ENCODE measurements around the gene BOK.

GRCh38 chr2:241599615-241600014, 41.1 kb downstream of the BOK start:
- TF ChIP-seq CTCF (IDR thresholded peaks at IDR 0.05; ENCODE audit: borderline replicate concordance, extremely low read depth, low read length, poor library complexity, severe bottlenecking) (no peak), EZH2 (IDR thresholded peaks at IDR 0.05; ENCODE audit: borderline replicate concordance, low read depth, low read length, severe bottlenecking) (no peak)
